Stomach (tissue), 4 donors: ENCODE results near the gene RRP1.

Experiments
- CTCF ChIP-seq, 7 experiments: fragments of 450-650 bp in 4 of 7; fragments of 200-600 bp in 3 of 7; sonication (generic) in 3 of 7; IDR thresholded peaks; one replicate each; pipeline ENCODE4 v1.5.1; 2016 to 2019; ENCODE audit warnings: antibody characterized with exemption in 7 of 7, control low read depth in 2 of 7, mild to moderate bottlenecking in 1 of 7
- POLR2A ChIP-seq, 4 donors: fragments of 450-650 bp; IDR thresholded peaks; one replicate each; pipeline ENCODE4 v1.6.1; 2016; ENCODE audit warnings: antibody characterized with exemption in 4 of 4, control low read depth in 2 of 4, mild to moderate bottlenecking in 1 of 4, moderate library complexity in 1 of 4

GRCh38 chr21:43774163-43774562, 15.2 kb upstream of the RRP1 start:
- TF ChIP-seq POLR2A (IDR thresholded peaks at IDR 0.05) (no peak), CTCF (IDR thresholded peaks at IDR 0.05) (no peak)
